ENCODE data around the gene ZFYVE26.

The ZFYVE26 gene

DNA sequence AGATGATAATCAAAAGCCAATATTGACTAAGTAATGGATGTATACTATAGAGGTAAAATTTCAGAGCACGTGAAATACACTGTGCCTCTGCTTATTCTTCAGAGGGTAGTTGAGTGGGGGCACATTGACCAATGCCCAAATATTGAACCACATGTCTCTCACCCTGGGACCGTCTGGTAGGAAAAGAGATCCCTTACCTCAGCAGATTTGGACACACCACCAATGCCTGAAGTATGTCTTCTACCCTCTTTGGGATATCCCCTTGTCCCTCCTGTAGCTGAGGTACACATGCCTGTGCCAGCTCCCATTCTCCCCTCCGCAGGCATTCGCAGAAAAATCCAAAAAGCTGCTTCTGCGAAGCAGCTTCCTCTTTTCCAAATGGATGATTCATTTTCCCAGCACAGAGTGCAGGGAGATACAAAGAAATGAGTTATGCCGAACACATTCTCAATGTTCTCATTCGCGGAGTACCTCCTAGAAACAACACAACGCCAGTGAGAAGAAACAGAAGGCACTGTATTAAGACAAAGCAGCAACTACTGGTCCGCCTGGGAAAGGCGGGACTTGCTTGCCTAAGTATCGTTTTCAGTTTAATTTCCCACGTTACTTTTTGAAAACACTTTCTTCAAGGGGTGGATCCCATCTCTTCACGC is 691 bp downstream of the ZFYVE26 start:
- DNase-seq = peak; percentile 45 to 52

DNA sequence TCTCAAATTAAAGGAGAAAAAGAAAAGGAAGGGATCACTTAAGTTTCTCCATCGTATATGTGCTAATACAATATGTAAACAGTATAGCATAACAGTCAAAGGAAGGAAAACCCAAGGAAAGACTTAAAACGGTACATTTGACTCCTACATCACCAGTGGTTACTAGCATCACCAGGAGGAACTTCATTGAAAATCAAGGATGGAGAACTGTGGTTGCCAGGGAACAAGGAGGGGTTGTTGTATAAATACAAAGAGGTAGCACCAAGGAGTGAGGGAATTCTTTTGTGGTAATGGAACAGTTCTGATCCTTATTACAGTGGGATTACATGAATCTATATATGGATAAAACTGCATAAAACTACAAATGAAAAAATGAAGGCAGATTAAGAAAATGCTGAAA is 1.6 kb downstream of the ZFYVE26 start:
- peak; percentile 19 to 46 for DNase-seq

DNA sequence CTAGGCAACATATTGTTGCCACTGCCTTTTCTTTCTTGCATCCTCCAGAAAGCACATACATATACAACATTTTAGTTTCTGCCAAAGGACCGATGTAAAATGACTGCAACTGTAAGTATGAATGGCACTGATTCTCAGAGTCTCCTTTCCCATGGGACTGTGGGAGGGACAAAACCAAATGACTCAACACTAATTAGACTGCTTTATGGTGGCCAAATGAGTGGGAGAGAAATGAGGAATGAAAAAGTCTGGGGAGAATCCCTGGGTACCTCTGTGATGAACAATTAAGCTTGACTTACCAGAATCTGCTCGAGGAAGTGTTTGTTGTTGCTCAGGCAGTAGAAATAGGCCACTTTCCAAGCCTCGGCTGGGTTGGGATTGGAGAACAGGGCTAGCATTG is 10.1 kb downstream of the ZFYVE26 start:
- DNase-seq = peak in 1 of 2 donors; percentile 20

DNA sequence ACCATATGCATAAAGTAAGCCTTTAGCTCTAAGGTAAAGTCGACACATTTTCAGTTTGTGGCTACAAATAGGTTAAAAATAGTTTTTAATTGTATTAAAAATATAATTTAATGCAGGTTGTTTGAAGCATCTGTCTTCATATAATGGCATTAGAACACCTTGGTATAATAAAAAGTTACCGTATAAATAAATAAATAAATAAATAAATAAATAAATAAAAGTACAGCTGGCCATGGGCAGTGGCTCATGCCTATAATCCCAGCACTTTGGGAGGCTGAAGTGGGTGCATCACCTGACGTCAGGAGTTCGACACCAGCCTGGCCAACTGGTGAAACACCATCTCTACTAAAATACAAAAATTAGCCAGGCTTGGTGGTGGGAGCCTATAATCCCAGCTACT is 15.6 kb downstream of the ZFYVE26 start:
- DNase-seq = no peak

DNA sequence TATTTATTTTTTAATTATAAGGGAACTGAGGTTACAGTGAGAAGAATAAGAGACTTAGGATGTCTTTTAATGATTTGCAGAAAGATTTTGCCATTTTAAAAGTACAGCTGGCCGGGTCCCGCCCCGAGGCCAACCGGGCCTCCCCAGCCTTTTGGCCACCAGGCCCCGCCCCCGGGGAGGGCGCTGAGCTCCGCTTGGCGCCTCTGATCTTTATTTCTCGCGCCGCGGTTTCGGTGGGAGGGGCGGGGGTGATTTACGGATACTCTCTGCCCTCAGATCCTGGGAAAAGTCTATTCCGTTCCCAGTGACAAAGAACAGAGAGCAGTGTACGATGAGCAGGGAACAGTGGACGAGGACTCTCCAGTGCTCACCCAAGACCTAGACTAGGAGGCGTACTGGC is 17.7 kb downstream of the ZFYVE26 start:
- DNase-seq = no peak

DNA sequence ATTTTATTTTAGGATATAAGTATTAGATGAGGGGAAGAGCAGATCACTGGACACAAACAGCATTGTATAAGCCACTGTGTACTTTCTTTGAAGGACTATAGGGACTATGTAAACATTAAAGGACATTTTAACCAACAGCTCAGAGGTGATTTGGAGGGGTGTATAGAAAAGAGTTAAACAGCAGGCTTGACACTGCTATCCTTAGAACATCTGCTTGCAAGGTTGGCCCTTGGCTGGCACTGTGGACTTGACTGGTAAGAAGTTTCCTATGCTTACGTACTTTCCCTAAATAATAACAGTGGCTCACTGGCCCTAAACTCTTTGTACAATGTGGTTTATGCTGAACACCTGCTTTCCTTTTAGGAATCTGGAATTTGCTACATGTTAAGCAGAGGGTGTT is 28.7 kb downstream of the ZFYVE26 start:
- no peak for DNase-seq

DNA sequence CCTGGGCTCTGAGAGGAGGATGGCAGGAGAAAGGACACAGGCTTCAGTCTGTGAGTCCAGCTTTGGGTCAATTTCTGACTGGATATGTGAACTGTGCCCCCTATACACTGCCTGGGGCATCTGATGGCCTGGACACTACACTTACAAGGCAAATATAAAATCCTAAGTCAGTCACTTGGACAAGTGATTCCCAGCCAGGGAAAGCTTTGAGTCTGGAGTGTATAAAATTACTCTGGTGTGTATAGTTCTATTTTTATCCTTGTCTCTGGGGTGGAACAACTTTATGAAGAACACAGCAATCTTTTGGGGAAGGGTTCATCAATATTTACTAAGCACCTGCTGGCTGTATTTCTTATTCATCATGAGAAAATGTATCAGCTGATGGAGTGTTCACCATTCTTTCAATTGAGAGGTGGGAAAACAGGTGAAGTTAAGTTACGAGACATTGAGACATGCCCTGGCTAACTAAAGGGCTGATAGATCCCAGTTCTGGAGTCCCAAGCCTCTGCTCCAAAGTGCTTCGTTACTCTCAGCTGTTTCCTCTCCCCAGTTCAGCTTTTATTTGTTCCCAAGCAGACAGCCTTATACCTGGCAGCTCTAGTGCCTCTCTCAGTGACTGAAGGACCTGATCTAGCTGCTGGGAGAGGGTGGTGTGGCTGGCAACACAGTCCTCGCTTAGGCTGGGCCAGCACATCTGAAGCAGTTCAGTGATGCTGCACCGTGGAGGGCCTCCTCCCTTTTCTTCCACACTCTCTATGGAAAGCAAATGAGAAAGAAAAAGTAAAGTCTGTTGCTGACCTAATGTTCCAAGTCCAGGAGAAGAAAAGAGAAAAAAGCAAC is 30.9 kb downstream of the ZFYVE26 start:
- DNase-seq = no peak

DNA sequence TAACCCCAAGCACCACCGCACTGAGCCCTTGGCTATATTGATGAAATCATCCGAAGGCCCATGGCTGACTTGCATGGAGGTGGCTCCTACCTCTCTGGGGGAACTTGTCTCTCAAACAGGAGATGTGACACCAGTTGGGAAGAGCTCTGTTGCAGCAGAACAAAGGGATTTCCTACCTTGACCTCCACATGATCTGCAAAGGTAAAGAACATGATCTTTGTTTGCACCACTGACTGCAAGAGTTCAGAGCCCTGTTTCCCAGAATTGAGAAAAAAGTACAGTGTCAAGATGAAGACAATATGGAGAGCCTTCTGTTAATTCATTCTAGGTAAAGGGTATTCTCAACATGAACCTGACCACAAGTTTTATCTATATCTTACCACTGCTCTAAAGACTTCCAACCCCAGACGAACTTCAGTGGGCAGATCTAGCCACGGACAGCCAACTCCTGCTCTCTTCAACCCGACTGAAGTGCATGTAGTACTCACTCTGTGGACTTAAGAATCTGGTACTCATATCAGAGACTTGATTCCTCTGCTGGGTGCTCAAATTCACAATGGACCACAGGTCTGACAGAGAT is 32.1 kb downstream of the ZFYVE26 start:
- no peak for DNase-seq

DNA sequence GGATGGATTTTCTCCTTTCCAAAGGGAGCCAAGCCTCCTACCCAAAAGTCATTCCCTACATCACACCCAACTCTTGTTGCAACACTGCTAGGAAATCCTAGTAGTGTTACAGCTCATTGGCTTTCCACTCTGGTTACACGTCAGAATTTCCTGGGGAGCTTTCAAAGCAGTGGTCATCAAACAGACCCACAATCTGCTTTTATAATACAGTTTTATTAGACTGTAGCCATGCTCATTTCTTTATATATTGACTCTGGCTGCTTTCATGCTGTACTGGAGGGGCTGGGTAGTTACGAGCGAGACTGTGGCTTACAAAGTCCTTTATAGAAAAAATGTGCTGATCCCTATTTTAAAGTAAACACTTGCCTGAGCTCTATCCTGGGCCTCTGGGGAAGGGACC is 34.3 kb downstream of the ZFYVE26 start:
- no peak for DNase-seq

DNA sequence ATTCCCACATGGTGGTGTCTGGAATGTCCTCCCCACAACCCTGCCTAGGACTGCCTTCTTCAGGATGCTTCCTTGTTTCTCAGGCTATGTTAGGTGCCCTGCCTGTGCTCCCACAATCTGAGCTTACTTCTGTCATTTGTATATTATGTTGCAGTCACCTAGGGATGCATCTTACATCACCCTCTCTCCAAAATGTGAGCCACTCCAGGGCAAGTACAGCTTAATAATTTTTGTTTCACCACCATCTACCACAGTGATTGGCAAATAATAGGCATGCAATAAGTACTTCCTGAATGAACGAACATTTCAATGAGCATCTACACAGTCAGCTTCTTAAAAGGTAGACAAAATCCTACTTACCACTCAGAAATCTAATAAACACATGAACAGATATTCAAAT is 37.6 kb downstream of the ZFYVE26 start:
- DNase-seq = peak; percentile 9 to 16

DNA sequence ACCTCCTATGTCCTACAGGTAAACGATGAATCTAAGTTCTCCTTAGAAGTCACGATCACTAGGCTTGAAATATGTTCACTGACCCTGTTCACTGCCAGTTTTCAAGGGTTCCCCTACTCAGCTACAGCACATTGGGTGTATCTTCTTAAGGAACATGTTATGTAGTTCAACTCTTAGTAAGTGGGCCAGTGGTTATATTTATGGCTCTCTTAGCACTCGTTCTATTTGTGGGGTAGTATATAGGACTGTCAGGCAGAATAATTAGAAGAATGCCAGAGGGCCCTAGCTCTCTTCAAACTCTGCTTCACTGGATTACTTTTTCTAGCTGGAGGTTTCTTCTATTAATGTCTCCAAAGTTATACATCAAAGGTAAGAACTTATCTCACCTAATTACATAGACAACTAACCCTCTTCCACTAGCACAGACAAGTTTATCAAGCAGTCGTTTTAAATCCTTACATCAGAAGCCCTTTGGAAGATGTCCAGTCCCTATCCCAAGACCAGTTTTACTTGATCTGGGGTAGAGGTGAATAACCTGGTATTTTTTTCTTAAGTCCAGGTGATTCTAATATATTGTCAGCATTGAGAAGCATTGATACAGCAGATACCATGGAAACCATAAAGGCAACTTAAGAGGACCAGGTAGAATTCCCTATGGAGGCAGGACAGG is 39.6 kb downstream of the ZFYVE26 start:
- DNase-seq = no peak

DNA sequence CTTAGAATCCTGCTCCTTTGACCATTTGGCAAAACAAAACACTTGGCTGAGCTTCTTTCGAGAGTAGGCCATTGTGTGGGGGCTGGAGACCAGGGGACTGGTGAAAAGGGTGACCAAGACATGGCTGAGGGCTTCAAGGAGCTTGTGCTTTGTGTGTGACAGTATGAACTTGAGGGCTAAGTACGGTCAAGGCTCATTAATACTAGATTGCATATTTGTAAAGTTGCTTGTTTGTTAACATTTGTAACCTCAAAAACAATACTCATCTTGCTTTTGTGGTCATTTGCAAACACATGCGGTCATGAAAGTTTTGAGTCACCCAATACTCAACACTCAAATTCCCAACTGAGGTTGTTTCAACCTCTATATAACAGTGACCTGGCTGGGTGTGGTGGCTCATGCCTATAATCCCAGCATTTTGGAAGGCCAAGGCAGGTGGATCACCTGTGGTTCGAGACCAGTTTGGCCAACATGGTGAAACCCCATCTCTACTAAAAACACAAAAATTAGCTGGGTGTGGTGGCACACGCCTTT is 42.5 kb downstream of the ZFYVE26 start:
- DNase-seq = no peak

DNA sequence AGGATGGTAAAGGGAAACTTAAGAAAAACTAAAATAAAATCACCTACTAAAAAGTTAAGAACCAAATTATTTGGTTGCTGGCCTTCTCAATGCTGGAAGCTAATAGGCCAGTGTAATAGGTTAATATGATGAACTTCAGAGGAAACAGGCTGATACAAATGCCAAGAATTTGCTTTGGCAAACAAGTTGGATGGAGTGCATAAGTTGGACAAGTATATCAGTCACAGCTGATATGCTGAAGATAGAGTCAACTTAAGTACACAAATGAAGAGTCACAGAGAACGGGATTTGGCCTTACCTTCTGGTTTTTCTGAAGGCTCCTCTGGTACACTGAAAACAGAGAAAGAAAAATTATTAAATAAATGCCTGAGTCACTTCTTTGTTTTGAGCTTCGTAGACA is 48.2 kb downstream of the ZFYVE26 start:
- no peak for DNase-seq

DNA sequence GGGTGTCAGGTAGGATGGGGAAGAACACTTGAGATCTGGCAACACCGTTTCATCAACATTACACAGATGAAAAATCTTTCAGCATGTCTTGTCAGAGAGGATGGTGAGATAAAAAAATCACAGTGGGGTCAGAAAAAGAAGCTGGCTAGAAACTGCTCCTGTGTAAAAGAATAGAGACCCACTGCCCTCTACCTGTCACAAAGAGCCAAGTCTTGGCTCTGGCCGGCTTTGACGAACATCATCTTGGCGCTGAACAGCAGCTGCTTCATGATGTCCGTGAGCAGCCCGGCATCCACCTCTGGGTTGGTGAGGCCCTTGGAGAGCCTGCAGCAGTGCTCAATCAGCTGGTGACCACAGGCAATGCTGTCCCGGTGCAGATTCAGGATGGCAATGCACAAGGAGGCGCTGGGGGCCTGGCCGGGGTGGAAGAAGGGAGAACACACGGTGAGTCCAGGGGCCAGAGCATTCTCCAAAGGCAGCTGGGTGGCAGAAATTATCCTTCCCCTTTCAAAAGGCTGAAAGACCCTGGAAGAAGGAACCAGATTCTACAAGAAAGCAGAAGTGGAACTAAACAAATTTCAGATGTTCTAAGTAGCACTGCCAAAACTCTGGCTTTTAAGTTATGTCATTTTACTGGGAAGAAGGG is 50.2 kb downstream of the ZFYVE26 start:
- DNase-seq = peak; percentile 78 to 79

DNA sequence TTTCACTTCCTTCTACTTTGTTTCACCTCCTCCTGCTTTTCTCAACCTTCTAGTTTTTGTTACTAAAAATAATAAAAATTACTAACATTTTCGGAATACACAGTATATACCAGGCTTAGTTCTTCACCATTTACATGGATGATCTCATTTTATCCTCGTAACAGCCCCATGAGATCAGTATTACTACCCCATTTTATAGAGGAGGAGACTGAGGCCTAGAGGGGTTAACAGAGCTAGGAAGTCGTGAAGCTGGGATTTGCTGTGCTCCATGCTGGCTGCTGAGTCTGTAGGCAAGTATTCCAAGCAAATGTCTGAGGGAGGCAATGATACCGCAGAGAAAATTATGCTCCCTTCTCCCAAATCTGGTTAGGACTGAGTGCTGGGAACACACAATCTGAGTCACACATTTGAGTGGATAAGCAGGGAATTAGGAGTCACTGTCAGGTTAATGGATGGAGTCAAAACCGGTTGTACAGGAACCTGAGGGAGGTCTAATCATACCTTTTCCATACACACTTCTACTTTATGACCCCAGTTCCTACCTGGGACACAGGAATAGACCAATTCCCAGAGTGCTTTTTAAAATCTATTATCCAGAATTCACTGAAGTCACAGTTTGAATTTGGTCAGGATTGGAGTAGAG is 51.1 kb downstream of the ZFYVE26 start:
- DNase-seq = no peak

DNA sequence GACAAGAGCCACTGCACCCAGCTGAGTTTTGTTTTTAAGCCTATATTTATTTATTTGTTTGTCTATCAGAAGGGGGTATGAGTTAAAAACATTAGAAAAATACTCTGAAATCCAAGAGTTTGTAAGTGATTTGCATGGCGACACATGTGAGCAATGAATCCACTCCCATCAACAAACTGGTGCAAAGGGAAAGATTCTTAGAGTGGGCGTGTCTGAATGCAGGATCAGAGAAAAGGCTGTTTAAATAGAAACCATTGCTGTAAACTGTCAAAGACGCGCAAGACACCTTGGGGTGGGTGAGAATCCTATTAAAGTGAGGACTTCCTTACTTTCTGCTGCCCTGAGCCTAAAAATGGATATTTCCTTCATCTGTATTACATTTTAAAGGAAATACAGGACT is 51.9 kb downstream of the ZFYVE26 start:
- peak; percentile 4 to 8 for DNase-seq

DNA sequence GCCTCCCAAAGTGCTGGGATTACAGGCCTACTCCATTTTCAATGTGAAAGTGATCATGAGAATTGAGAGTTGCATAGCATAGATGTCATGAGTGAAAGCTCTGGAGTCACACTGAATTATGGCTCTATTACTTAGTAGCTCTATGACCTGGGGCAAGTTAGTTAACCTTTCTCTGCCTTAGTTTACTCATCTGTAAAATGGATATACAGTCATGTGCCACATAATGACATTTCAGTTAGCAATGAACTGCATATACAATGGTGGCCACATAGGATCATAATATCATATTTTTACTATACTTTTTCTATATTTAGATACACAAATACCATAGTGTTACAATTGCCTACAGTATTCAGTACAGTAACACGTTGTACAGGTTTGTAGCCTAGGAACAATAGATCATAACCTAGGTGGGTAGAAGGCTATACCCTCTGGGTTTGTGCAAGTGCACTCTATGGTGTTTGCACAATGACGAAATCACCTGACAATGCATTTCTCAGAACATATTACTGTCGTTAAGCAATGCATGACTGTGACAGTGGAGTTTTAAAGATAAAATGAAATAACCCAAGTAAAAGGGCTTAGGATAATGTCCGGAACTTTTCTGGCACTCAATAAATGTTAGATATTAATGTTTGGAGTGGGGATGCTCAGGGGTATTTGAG is 53.1 kb downstream of the ZFYVE26 start:
- peak; percentile 46 to 56 for DNase-seq

DNA sequence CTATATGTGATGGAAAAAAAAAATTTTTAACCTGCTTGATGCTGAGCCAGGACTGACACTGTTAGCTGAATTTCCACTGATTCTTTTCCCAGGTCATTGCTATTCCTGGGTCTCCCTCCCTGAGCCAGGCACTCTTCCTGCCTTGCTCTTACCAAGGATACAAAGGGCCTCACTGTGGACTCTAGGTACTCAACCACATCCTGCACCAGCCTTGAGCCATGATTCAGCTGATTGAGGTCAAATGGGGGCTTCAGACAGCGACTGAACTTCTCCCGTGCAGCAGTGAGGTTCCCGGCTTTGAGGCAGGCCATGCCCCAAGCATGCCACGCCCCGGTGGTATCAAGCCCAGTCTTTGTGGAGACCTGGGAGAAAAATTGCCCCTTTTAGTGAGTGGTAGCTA is 54.3 kb downstream of the ZFYVE26 start:
- DNase-seq = no peak

DNA sequence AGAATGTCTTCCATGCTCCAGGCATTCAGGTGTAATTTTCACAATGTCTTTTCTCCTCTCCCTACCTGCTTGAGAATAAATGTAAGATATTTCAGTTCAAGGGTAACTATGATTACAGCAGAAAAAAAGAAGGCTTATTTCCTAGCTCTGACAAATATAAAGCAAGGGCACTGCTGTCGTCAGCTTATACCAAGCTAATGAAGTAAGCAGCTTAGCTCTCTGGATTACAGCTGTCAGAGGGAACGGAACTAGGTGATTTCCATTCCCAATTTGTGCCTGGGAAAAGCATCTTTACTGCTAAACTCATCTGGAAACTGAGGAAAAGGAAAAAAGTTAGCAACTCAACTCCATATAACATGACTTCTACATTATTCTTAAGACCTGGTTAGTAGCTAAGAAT is 56.5 kb downstream of the ZFYVE26 start:
- DNase-seq = no peak

DNA sequence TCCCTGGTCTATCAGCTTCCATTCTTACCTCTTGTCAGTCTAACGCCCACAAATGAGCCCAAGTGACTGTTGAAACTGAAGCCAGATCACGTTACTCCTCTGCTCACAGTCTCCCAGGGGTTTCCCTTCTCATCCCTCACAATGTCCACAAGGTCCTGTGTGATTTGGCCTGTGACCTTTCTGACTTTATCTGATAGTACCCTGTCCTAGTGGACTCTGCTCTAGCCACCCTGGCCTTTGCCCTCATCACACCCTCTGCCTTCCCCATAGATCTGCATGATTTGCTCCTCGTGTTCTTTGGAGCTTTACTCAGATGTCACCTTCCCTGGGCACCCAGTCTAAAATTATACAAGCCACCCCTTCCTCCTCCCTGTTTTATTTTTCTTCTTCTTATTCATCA is 59.2 kb downstream of the ZFYVE26 start:
- DNase-seq = no peak

DNA sequence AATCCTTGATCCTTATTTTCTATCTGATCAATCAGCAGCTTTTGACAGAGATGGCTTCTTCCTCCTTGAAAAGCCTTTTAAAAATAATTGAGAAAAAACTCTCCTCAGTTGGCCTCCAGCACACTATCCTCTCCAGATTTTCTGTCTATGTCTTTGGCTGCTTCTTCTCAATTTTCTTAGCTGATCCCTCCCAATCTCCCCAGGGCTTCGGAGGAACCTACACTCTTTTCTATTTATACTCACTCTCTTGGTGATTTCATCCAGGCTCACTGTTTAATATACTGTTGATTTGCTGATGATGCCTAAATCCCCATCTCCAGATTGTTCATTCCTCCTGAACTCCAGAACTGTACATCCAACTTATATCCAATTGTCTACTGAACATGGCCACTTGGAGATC is 59.9 kb downstream of the ZFYVE26 start:
- no peak for DNase-seq

Data from inflammatory macrophage treated with lipopolysaccharide for 1 hour (primary cell).